GM18505 (cell line): ENCODE data around the gene CHST5.

Experiments
- ATAC-seq: cut with Tn5 transposase; IDR thresholded peaks from one replicate; pipeline ENCODE4 v1.9.1; 2021; ENCODE audit not compliant: unreplicated experiment
- POLR2A ChIP-seq: IDR thresholded peaks from 4 replicates; pipeline ENCODE4 v1.6.1; 2011; ENCODE audit warnings: borderline replicate concordance; ENCODE audit not compliant: insufficient read depth, insufficient read length; ENCODE audit errors: extremely low read depth

CHST5 gene

DNA sequence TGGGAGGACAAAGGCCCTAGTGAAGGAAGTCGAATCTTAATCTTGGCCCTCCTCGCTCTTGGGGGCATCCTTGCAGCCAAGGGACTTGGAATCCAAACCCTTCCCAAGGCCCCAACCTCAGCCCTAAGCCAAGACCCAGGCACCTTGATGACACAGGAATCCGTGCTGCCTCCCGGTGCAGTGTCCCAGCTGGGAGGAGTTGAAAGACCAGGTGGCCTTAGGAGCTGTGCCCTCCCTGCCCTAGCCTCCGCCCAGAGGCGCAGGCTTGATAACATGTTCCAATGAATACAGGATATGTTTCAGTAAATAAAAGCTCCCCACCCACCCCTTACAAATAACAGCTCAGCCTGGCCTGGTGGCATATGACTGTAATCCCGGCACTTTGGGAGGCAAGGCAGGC, at the start of gene CHST5:
TSS of gene CHST5 (minus strand) at position 208 of the 400 bp plus-strand sequence. CDS start 5,724 bp downstream, outside the sequence.
- ATAC-seq: no peak
- no peak for TF ChIP-seq POLR2A

GRCh38 chr16:75584108-75584507, 48.2 kb upstream of the CHST5 start:
- peak; percentile 61 for ATAC-seq
- TF ChIP-seq POLR2A: no peak

- TF ChIP-seq POLR2A: no peak
- ATAC-seq: no peak
Observed at GRCh38 chr16:75579281-75579834, 43.5 kb upstream of the CHST5 start.

DNA sequence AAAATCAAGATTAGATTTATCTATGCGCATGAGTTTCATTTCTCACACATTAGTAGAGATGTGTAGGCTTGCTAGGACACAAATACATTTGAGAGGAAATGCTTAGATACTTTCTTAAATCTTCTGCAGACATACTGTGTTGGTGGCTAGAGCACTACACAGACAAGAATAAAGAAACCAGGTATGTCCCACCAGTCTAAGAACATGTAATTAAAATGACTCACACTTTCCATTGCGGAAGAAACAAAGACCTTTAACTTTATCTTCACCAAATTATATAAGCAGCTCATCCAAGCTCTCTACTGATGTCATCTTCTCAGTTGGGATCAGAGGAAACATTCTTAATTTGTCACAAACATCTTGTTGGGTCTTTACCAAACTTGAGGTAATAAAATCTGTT, 42.8 kb upstream of the CHST5 start:
- no peak for TF ChIP-seq POLR2A
- no peak for ATAC-seq

- TF ChIP-seq POLR2A: no peak
- no peak for ATAC-seq
Observed at GRCh38 chr16:75578212-75578611, 42.3 kb upstream of the CHST5 start.

DNA sequence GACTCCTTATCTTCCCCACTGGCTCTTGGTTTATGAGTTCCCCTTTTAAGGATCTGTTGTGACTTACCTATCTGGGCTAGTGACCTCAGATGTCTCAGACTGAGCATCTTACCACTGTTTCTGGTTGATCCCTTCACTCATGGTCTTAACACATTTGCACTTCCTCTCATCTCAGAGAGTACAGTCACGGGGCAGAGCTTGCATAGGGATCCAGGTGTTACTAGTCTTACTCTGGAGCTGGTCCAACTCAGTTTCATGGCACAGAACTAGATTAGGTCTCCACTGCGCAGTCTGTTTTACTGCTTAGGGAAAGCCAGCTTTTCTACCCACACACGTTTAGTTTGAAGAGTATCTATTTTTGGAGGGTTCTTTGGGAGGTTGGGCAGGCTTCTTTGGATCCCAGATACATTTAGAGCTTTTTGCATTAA, 40.5 kb upstream of the CHST5 start:
- ATAC-seq: peak; percentile 78
- no peak for TF ChIP-seq POLR2A

GRCh38 chr16:75575958-75576357, 40.0 kb upstream of the CHST5 start:
- no peak for TF ChIP-seq POLR2A
- no peak for ATAC-seq

- TF ChIP-seq POLR2A: no peak
- no peak for ATAC-seq
Observed at GRCh38 chr16:75573955-75574354, 38.0 kb upstream of the CHST5 start.

DNA sequence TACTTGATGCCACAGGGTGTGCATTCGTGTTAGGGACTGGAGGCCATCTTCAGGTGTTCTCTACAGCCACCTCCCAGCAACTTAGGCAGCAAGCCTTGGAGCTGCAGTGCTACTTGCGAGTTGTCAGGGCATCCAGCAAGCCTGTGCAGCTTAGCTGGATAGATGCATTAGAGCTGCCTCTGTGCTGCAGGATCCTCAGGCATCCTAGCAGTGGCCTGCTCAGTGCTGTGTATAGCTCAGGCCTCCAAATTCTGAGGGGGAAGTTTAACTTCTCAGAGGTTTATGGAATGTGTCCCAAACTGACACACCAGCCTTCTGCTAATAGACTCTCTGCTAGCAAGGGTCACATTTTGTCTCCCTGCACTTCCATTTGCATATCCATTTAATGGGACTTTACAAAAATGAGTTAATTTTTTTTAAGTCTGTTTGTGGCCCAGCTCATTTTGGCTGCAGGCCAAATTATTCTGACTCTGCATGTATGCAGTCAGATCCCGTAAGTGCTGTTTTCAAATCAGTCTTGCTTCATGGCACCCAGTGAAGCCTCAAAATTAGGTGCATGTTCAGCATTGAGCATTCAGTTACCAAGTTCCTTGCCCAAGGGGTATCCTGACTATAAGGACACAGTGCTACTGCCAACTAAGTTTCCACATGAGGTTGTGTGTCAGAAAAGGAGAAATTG, 37.1 kb upstream of the CHST5 start:
- no peak for TF ChIP-seq POLR2A
- ATAC-seq: no peak

DNA sequence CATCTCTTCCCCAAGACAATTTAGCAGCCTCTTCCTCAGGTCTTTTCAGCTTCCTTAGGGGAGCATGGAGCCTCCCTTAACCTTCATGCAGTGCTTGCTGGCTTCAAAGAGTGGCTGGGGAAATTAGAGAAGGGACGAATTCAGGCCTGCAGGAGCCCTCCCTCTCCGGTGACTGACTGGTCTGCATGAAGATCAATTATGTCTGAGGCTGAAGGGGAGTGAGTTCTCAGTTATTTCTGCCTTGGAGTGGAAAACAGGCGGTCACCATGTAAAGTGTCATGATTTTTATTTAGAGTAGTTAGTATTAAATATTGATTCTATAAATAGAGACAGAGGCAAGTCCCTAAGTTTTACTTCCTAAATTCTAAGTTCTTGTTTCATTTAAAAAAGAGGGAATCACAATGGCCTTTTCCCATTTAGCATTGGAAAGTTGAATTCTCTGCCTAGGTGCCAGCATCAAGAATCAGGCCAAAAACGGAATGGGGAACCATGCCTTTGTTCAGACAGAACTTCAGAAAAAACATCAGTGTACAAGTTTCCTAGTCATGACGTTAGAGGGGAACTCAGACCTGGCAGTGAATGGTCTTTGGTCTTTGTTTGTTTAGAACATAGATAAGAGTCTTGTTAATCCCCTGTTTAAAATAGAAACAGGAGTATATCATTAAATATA, 34.6 kb upstream of the CHST5 start:
- ATAC-seq: no peak
- TF ChIP-seq POLR2A: no peak

GRCh38 chr16:75567911-75568310, 32.0 kb upstream of the CHST5 start:
- ATAC-seq: no peak
- no peak for TF ChIP-seq POLR2A

GRCh38 chr16:75566758-75567255, 30.9 kb upstream of the CHST5 start:
- TF ChIP-seq POLR2A: no peak
- ATAC-seq: peak; percentile 3

GRCh38 chr16:75566040-75566757, 30.3 kb upstream of the CHST5 start, which contains the start of gene GABARAPL2:
TSS of gene GABARAPL2 (plus strand) at chr16:75566379. CDS start at chr16:75566487, 108 bp downstream.
- peak; percentile 72 for ATAC-seq
- peak; percentile 46 for TF ChIP-seq POLR2A
